Type B pancreatic cell (in vitro differentiated cells): ENCODE results near the gene LARP4B. TPM values are rescaled to one million over a fixed set of nuclear protein-coding genes. Genes with fewer than 3 reads are reported as not detected.

Experiments used
- DNase-seq: peaks from one replicate; pipeline ENCODE4 v3.0.0; 2021; ENCODE audit warnings: mixed read lengths; ENCODE audit not compliant: unreplicated experiment; ENCODE audit errors: extremely low spot score
- H3K27ac Mint-ChIP-seq: 2 replicates; pipeline ENCODE4 v1.8.0; 2021; ENCODE audit warnings: mild to moderate bottlenecking, mixed read lengths
- H3K27me3 Mint-ChIP-seq: 2 replicates; pipeline ENCODE4 v1.8.0; 2021; ENCODE audit warnings: mixed read lengths
- H3K36me3 Mint-ChIP-seq: 2 replicates; pipeline ENCODE4 v1.8.0; 2021; ENCODE audit warnings: mixed read lengths
- H3K4me1 Mint-ChIP-seq: one replicate; pipeline ENCODE4 v1.8.0; 2021; ENCODE audit warnings: mixed read lengths; ENCODE audit not compliant: unreplicated experiment
- H3K4me3 Mint-ChIP-seq: 2 replicates; pipeline ENCODE4 v1.8.0; 2021; ENCODE audit warnings: mild to moderate bottlenecking, mixed read lengths
- H3K9me3 Mint-ChIP-seq: 2 replicates; pipeline ENCODE4 v1.8.0; 2021; ENCODE audit warnings: mixed read lengths
- total RNA-seq: library from RNA; stranded (reverse); gene quantifications from 2 replicates; pipeline ENCODE4 v1.2.1, GENCODE V29; 2021; ENCODE audit warnings: low replicate concordance
- TF ChIP-seq, protein P1 (sequence below): fragments of 200-600 bp; sonication (generic); conservative IDR thresholded peaks from 2 replicates; pipeline ENCODE4 v1.5.0; 2021; ENCODE audit warnings: antibody characterized with exemption, mild to moderate bottlenecking

Gene LARP4B
- total RNA-seq, 1 donor from 2014 or later, result 82.1 TPM

GRCh38 chr10:963655-964054, 32.1 kb upstream of the LARP4B start:
- Mint-ChIP-seq H3K4me1 (peaks cover 4% of the 10 kb centered on the region), H3K27ac (no peak overlapping the region), H3K9me3 (no peaks in the 10 kb centered on the region), H3K27me3 (peaks cover 9% of the 10 kb centered on the region), H3K36me3 (no peaks in the 10 kb centered on the region), H3K4me3 (no peak overlapping the region)
- DNase-seq, result no peak
- TF ChIP-seq, protein P1, sequence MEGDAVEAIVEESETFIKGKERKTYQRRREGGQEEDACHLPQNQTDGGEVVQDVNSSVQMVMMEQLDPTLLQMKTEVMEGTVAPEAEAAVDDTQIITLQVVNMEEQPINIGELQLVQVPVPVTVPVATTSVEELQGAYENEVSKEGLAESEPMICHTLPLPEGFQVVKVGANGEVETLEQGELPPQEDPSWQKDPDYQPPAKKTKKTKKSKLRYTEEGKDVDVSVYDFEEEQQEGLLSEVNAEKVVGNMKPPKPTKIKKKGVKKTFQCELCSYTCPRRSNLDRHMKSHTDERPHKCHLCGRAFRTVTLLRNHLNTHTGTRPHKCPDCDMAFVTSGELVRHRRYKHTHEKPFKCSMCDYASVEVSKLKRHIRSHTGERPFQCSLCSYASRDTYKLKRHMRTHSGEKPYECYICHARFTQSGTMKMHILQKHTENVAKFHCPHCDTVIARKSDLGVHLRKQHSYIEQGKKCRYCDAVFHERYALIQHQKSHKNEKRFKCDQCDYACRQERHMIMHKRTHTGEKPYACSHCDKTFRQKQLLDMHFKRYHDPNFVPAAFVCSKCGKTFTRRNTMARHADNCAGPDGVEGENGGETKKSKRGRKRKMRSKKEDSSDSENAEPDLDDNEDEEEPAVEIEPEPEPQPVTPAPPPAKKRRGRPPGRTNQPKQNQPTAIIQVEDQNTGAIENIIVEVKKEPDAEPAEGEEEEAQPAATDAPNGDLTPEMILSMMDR, result no peak

DNA sequence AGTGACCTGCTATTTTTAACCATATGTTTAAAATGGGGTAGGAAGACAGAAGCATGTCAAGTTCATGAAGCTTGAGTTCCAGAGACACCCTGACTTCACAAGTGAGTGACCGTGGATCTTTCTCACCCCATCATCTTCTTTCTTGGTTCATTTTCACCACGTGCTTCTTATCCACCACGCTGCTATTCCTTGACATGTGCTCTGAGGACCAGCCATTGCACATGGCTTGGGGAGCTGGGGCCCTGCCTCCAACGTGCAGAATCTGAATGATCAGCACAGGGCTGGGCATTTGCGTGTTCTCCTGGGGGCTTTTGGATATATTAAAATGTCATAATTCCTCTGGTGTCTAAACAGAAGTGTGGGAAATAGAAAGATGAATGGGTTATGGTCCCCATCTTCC, 31.7 kb upstream of the LARP4B start:
- no peak overlapping the region for H3K27ac Mint-ChIP-seq
- no peak for DNase-seq
- H3K36me3 Mint-ChIP-seq, result no peaks in the 10 kb centered on the region
- no peaks in the 10 kb centered on the region for H3K9me3 Mint-ChIP-seq
- H3K4me1 Mint-ChIP-seq, result peaks cover 4% of the 10 kb centered on the region
- no peak overlapping the region for H3K4me3 Mint-ChIP-seq
- TF ChIP-seq, protein P1, result no peak
- H3K27me3 Mint-ChIP-seq, result peaks cover 10% of the 10 kb centered on the region

GRCh38 chr10:962342-962741, 30.8 kb upstream of the LARP4B start:
- TF ChIP-seq, protein P1, result no peak
- H3K4me3 Mint-ChIP-seq, result no peak overlapping the region
- peaks cover 10% of the 10 kb centered on the region for H3K27me3 Mint-ChIP-seq
- H3K27ac Mint-ChIP-seq, result no peak overlapping the region
- H3K9me3 Mint-ChIP-seq, result no peaks in the 10 kb centered on the region
- no peak for DNase-seq
- H3K36me3 Mint-ChIP-seq, result no peaks in the 10 kb centered on the region
- H3K4me1 Mint-ChIP-seq, result peaks cover 4% of the 10 kb centered on the region

GRCh38 chr10:958856-959255, 27.4 kb upstream of the LARP4B start:
- H3K27ac Mint-ChIP-seq, result no peak overlapping the region
- no peaks in the 10 kb centered on the region for H3K9me3 Mint-ChIP-seq
- H3K4me1 Mint-ChIP-seq, result no peaks in the 10 kb centered on the region
- TF ChIP-seq, protein P1, result no peak
- no peak overlapping the region for H3K4me3 Mint-ChIP-seq
- no peak for DNase-seq
- H3K27me3 Mint-ChIP-seq, result peaks cover 13% of the 10 kb centered on the region
- H3K36me3 Mint-ChIP-seq, result no peaks in the 10 kb centered on the region

DNA sequence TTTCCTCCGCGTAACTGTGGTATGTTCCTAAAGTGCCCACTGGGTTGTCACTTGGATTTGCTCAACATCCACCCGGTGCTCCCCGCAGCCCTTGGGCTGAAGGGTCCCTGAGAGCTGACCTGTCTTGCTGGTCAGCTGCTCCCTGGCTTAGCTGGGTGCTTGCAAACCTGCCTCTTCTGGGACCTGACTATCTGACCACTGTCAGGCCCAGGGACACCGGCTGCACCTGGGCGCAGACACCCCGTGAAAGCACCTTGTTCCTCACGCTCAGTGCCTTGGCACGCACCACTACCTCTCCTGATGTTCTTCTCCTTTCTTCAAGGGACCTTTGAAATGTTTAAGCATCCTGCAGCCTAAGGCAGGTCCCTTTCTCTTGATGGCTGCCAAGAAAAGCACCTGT, 26.6 kb upstream of the LARP4B start:
- DNase-seq, result no peak
- no peaks in the 10 kb centered on the region for H3K4me1 Mint-ChIP-seq
- TF ChIP-seq, protein P1, result no peak
- no peak overlapping the region for H3K4me3 Mint-ChIP-seq
- H3K27me3 Mint-ChIP-seq, result peaks cover 16% of the 10 kb centered on the region
- H3K9me3 Mint-ChIP-seq, result no peaks in the 10 kb centered on the region
- no peaks in the 10 kb centered on the region for H3K36me3 Mint-ChIP-seq
- H3K27ac Mint-ChIP-seq, result no peak overlapping the region

DNA sequence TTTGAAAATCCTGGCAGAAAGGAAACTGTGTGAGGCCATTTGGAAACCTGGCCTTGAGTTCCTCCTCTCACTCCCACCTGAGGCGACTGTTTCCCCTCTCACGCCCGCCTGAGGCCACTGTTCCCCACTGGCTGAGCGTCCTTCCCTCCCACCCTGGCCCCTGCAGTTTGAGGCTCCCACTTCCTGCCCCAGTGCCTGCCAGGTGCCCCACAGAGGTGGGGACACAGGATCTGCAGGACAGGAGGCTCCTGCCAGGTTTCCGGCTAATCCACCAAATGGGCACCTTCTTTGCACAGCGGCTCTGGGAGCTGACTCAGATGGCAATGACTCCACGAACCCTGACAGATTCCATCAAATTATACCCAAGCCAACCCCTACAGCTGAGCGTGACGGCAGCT, 24.3 kb upstream of the LARP4B start:
- no peaks in the 10 kb centered on the region for H3K4me1 Mint-ChIP-seq
- no peak for DNase-seq
- no peaks in the 10 kb centered on the region for H3K9me3 Mint-ChIP-seq
- TF ChIP-seq, protein P1, result no peak
- H3K4me3 Mint-ChIP-seq, result no peak overlapping the region
- H3K27me3 Mint-ChIP-seq, result peaks cover 18% of the 10 kb centered on the region
- no peaks in the 10 kb centered on the region for H3K36me3 Mint-ChIP-seq
- H3K27ac Mint-ChIP-seq, result no peak overlapping the region
